HepG2 (cell line): Measurements from ENCODE around the gene ISY1. TPM values are rescaled to one million over a fixed set of nuclear protein-coding genes. Genes with fewer than 3 reads are reported as not detected.

Experiments
- BCLAF1 ChIP-seq: fragments of 450-650 bp; IDR thresholded peaks from 2 replicates; pipeline ENCODE4 v1.6.1; 2017; ENCODE audit warnings: mild to moderate bottlenecking
- ETS1 ChIP-seq: sonication (generic); formaldehyde crosslinking; IDR thresholded peaks from 2 replicates; pipeline ENCODE4 v1.4.0; 2020; ENCODE audit warnings: missing genetic modification reagents
- NAIF1 ChIP-seq: sonication (generic); formaldehyde crosslinking; IDR thresholded peaks from 2 replicates; pipeline ENCODE4 v1.5.0; 2020; ENCODE audit warnings: mild to moderate bottlenecking, missing genetic modification reagents, borderline replicate concordance
- POLR2G ChIP-seq: fragments of 200-400 bp; formaldehyde crosslinking; IDR thresholded peaks from 2 replicates; pipeline ENCODE4 v1.6.1; 2018; ENCODE audit warnings: mild to moderate bottlenecking, low read depth, low read length, moderate library complexity
- SNAI1 ChIP-seq: sonication (generic); formaldehyde crosslinking; IDR thresholded peaks from 2 replicates; pipeline ENCODE4 v1.5.0; 2020; ENCODE audit warnings: mild to moderate bottlenecking, missing genetic modification reagents, borderline replicate concordance
- YY1 ChIP-seq: IDR thresholded peaks from 2 replicates; pipeline ENCODE4 v1.6.1; 2011; ENCODE audit warnings: low read length, low read depth, moderate library complexity, mild to moderate bottlenecking; ENCODE audit not compliant: insufficient read depth, insufficient replicate concordance
- ZBTB40 ChIP-seq, 2 experiments: fragments of 450-650 bp in 1 of 2; sonication (generic) in 1 of 2; formaldehyde crosslinking in 1 of 2; IDR thresholded peaks; 2 replicates each; pipeline versions ENCODE4 v1.6.1 to v1.8.0; 2016 to 2022; ENCODE audit warnings: antibody characterized with exemption in 1 of 2, mild to moderate bottlenecking in 1 of 2, missing genetic modification reagents in 1 of 2
- ZFP36 ChIP-seq: fragments of 150-350 bp; IDR thresholded peaks from 2 replicates; pipeline ENCODE4 v1.6.1; 2018; ENCODE audit warnings: borderline replicate concordance, low read length, low read depth; ENCODE audit not compliant: partially characterized antibody
- ZNF296 ChIP-seq: sonication (generic); formaldehyde crosslinking; conservative IDR thresholded peaks from 2 replicates; pipeline ENCODE4 v1.5.0; 2020; ENCODE audit warnings: mild to moderate bottlenecking, missing genetic modification reagents
- ZNF335 ChIP-seq: sonication (generic); formaldehyde crosslinking; IDR thresholded peaks from 2 replicates; pipeline ENCODE4 v1.4.0; 2020; ENCODE audit warnings: missing genetic modification reagents
- polyA plus RNA-seq, 8 experiments: library from polyadenylated mRNA; depleted of rRNA in 3 of 8; stranded (reverse) in 7 of 8; unstranded in 1 of 8; fragments of >200 nt; fragmentation: Illumina TruSeq in 4 of 8; extraction: Trizol in 4 of 8; gene quantifications; 2 replicates each; pipeline versions ENCODE4 v1.2.1 to v1.2.3, GENCODE V29; 2011 to 2016; ENCODE audit warnings: low read depth in 4 of 8, missing spikeins in 1 of 8, mixed read lengths in 1 of 8; ENCODE audit not compliant: insufficient read depth in 1 of 8
- total RNA-seq, 5 experiments: library from RNA; depleted of rRNA; stranded (reverse); fragments of >200 nt; fragmentation: Illumina TruSeq; extraction: Trizol; gene quantifications; 2 replicates each; pipeline ENCODE4 v1.2.3, GENCODE V29; 2016; ENCODE audit warnings: low read depth in 1 of 5
- TF ChIP-seq, protein P1 (sequence below): sonication (generic); formaldehyde crosslinking; IDR thresholded peaks from 2 replicates; pipeline ENCODE4 v1.9.0; 2021; ENCODE audit warnings: missing genetic modification reagents, borderline replicate concordance

ISY1 gene
- total and polyA plus RNA-seq, 2 of the 13 experiments (the other 11 are each of a cell fraction or from before 2014, with no cell fraction given): 21.0 to 39.1 TPM

- TF ChIP-seq BCLAF1: no peak
- TF ChIP-seq NAIF1 (CRISPR knock-in tag): no peak
- no peak for TF ChIP-seq ETS1 (CRISPR knock-in tag)
- TF ChIP-seq ZBTB40 (IDR thresholded peaks at IDR 0.05): no peak
- TF ChIP-seq ZBTB40 (CRISPR knock-in tag; IDR thresholded peaks at IDR 0.05): no peak; the same call in 1 of the 2 replicates
- no peak for TF ChIP-seq ZFP36
- TF ChIP-seq SNAI1: no peak
- peak; percentile 74 for TF ChIP-seq POLR2G
- TF ChIP-seq YY1: peak; percentile 54
- TF ChIP-seq ZNF335 (CRISPR knock-in tag): 0 out of 2 replicates have a peak, but pooled peaks have one; percentile 43
- TF ChIP-seq, protein P1, sequence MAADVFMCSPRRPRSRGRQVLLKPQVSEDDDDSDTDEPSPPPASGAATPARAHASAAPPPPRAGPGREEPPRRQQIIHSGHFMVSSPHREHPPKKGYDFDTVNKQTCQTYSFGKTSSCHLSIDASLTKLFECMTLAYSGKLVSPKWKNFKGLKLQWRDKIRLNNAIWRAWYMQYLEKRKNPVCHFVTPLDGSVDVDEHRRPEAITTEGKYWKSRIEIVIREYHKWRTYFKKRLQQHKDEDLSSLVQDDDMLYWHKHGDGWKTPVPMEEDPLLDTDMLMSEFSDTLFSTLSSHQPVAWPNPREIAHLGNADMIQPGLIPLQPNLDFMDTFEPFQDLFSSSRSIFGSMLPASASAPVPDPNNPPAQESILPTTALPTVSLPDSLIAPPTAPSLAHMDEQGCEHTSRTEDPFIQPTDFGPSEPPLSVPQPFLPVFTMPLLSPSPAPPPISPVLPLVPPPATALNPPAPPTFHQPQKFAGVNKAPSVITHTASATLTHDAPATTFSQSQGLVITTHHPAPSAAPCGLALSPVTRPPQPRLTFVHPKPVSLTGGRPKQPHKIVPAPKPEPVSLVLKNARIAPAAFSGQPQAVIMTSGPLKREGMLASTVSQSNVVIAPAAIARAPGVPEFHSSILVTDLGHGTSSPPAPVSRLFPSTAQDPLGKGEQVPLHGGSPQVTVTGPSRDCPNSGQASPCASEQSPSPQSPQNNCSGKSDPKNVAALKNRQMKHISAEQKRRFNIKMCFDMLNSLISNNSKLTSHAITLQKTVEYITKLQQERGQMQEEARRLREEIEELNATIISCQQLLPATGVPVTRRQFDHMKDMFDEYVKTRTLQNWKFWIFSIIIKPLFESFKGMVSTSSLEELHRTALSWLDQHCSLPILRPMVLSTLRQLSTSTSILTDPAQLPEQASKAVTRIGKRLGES (CRISPR knock-in tag): no peak
- no peak for TF ChIP-seq ZNF296 (CRISPR knock-in tag)
Measured at GRCh38 chr3:129123314-129124060, 37.4 kb downstream of the ISY1 start (continued).
